ENCODE measurements around the gene HNF4A.

The HNF4A gene

GRCh38 chr20:44407402-44408184 is 52.1 kb downstream of the HNF4A start:
- DNase-seq = no peak

- no peak for DNase-seq
Measured at GRCh38 chr20:44409132-44409600, 53.7 kb downstream of the HNF4A start.

- DNase-seq = no peak
Measured at GRCh38 chr20:44410583-44411019, 55.1 kb downstream of the HNF4A start.

- no peak for DNase-seq
Measured at GRCh38 chr20:44411020-44411756, 55.7 kb downstream of the HNF4A start.

GRCh38 chr20:44411757-44412401 is 56.4 kb downstream of the HNF4A start:
- DNase-seq = no peak

GRCh38 chr20:44412402-44413144 is 57.1 kb downstream of the HNF4A start:
- no peak for DNase-seq

- no peak for DNase-seq
Measured at GRCh38 chr20:44413575-44414345, 58.3 kb downstream of the HNF4A start.

- DNase-seq = no peak
Measured at GRCh38 chr20:44414346-44414714, 58.8 kb downstream of the HNF4A start.

GRCh38 chr20:44414808-44415207 is 59.3 kb downstream of the HNF4A start:
- DNase-seq = no peak

- no peak for DNase-seq
Measured at GRCh38 chr20:44415833-44416715, 60.6 kb downstream of the HNF4A start.

- DNase-seq = no peak
Measured at GRCh38 chr20:44418069-44418905, 62.8 kb downstream of the HNF4A start.

- DNase-seq = no peak
Measured at GRCh38 chr20:44419131-44419844, 63.8 kb downstream of the HNF4A start.

GRCh38 chr20:44420497-44420896 is 65.0 kb downstream of the HNF4A start:
- DNase-seq = no peak

- DNase-seq = no peak
Measured at GRCh38 chr20:44422083-44422482, 66.6 kb downstream of the HNF4A start.

GRCh38 chr20:44423480-44423879 is 68.0 kb downstream of the HNF4A start:
- no peak for DNase-seq

- no peak for DNase-seq
Measured at GRCh38 chr20:44424039-44424495, 68.6 kb downstream of the HNF4A start.

GRCh38 chr20:44425923-44426322 is 70.4 kb downstream of the HNF4A start:
- no peak for DNase-seq

- no peak for DNase-seq
Measured at GRCh38 chr20:44426879-44427790, 71.6 kb downstream of the HNF4A start.

Measured in CD4-positive, alpha-beta T cell treated with Interleukin-4 for 4 hours (primary cell).